HEK293 (cell line): ENCODE results near the gene EPHX1.

Experiments used
- EGR2 ChIP-seq: fragments of 450-650 bp; formaldehyde crosslinking; IDR thresholded peaks from 2 replicates; pipeline ENCODE4 v1.5.1; 2016; ENCODE audit warnings: low read depth, missing biosample characterization, missing genetic modification characterization
- KLF17 ChIP-seq: fragments of 450-650 bp; formaldehyde crosslinking; IDR thresholded peaks from 2 replicates; pipeline ENCODE4 v1.5.1; 2016; ENCODE audit warnings: missing biosample characterization, missing genetic modification characterization
- MEIS1 ChIP-seq: sonication (generic); formaldehyde crosslinking; IDR thresholded peaks from 2 replicates; pipeline ENCODE4 v1.8.1; 2022; ENCODE audit warnings: missing genetic modification reagents, mild to moderate bottlenecking, borderline replicate concordance
- OSR2 ChIP-seq: fragments of 450-650 bp; formaldehyde crosslinking; IDR thresholded peaks from 2 replicates; pipeline ENCODE4 v1.5.1; 2016; ENCODE audit warnings: missing biosample characterization, missing genetic modification characterization
- SP2 ChIP-seq: fragments of 450-650 bp; formaldehyde crosslinking; IDR thresholded peaks from 2 replicates; pipeline ENCODE4 v1.5.1; 2016; ENCODE audit warnings: missing biosample characterization, missing genetic modification characterization
- TRIM28 ChIP-seq: IDR thresholded peaks from 2 replicates; pipeline ENCODE4 v1.6.1; 2011; ENCODE audit warnings: low read length, control low read depth, borderline replicate concordance
- ZBTB20 ChIP-seq: fragments of 450-650 bp; formaldehyde crosslinking; IDR thresholded peaks from 2 replicates; pipeline ENCODE4 v1.5.1; 2016; ENCODE audit warnings: missing biosample characterization, missing genetic modification characterization
- ZBTB21 ChIP-seq: fragments of 450-650 bp; formaldehyde crosslinking; IDR thresholded peaks from 2 replicates; pipeline ENCODE4 v1.5.1; 2017; ENCODE audit warnings: missing biosample characterization, missing genetic modification characterization
- ZIC2 ChIP-seq: fragments of 450-650 bp; formaldehyde crosslinking; IDR thresholded peaks from 2 replicates; pipeline ENCODE4 v1.5.1; 2016; ENCODE audit warnings: missing biosample characterization, missing genetic modification characterization
- ZNF112 ChIP-seq: fragments of 450-650 bp; formaldehyde crosslinking; IDR thresholded peaks from 2 replicates; pipeline ENCODE4 v1.5.0; 2017; ENCODE audit warnings: missing biosample characterization, missing genetic modification characterization
- ZNF18 ChIP-seq: fragments of 450-650 bp; formaldehyde crosslinking; IDR thresholded peaks from 2 replicates; pipeline ENCODE4 v1.5.1; 2016; ENCODE audit warnings: missing biosample characterization, missing genetic modification characterization
- ZNF214 ChIP-seq: fragments of 450-650 bp; formaldehyde crosslinking; IDR thresholded peaks from 2 replicates; pipeline ENCODE4 v1.5.1; 2017; ENCODE audit warnings: missing biosample characterization, mild to moderate bottlenecking, missing genetic modification characterization, borderline replicate concordance
- ZNF223 ChIP-seq: fragments of 450-650 bp; formaldehyde crosslinking; IDR thresholded peaks from 2 replicates; pipeline ENCODE4 v1.5.1; 2016; ENCODE audit warnings: missing biosample characterization, missing genetic modification characterization
- ZNF302 ChIP-seq: fragments of 450-650 bp; formaldehyde crosslinking; IDR thresholded peaks from 2 replicates; pipeline ENCODE4 v1.5.1; 2016; ENCODE audit warnings: missing biosample characterization, missing genetic modification characterization, low read depth
- ZNF341 ChIP-seq: fragments of 450-650 bp; formaldehyde crosslinking; IDR thresholded peaks from 2 replicates; pipeline ENCODE4; 2016; ENCODE audit warnings: low read depth, missing biosample characterization, missing genetic modification characterization
- ZNF350 ChIP-seq: fragments of 450-650 bp; formaldehyde crosslinking; IDR thresholded peaks from 2 replicates; pipeline ENCODE4 v1.5.0; 2017; ENCODE audit warnings: missing biosample characterization, mild to moderate bottlenecking, missing genetic modification characterization
- ZNF354C ChIP-seq: fragments of 450-650 bp; formaldehyde crosslinking; IDR thresholded peaks from 2 replicates; pipeline ENCODE4 v1.5.1; 2016; ENCODE audit warnings: missing biosample characterization, missing genetic modification characterization, low read depth, borderline replicate concordance
- ZNF391 ChIP-seq: fragments of 450-650 bp; formaldehyde crosslinking; IDR thresholded peaks from 2 replicates; pipeline ENCODE4 v1.5.1; 2016; ENCODE audit warnings: low read depth, missing biosample characterization, missing genetic modification characterization, borderline replicate concordance
- ZNF426 ChIP-seq: fragments of 450-650 bp; formaldehyde crosslinking; IDR thresholded peaks from 2 replicates; pipeline ENCODE4 v1.5.1; 2017; ENCODE audit warnings: missing biosample characterization, missing genetic modification characterization, mild to moderate bottlenecking, inconsistent platforms, moderate library complexity
- ZNF488 ChIP-seq: fragments of 450-650 bp; formaldehyde crosslinking; IDR thresholded peaks from 2 replicates; pipeline ENCODE4 v1.5.1; 2016; ENCODE audit warnings: missing biosample characterization, missing genetic modification characterization
- ZNF514 ChIP-seq: fragments of 450-650 bp; formaldehyde crosslinking; IDR thresholded peaks from 2 replicates; pipeline ENCODE4 v1.5.1; 2016; ENCODE audit warnings: missing biosample characterization, missing genetic modification characterization
- ZNF596 ChIP-seq: fragments of 450-650 bp; IDR thresholded peaks from 2 replicates; pipeline ENCODE4 v1.5.0; 2018; ENCODE audit warnings: missing biosample characterization, mild to moderate bottlenecking, missing genetic modification characterization, moderate library complexity
- ZNF610 ChIP-seq: fragments of 450-650 bp; formaldehyde crosslinking; IDR thresholded peaks from 2 replicates; pipeline ENCODE4 v1.5.1; 2016; ENCODE audit warnings: missing biosample characterization, missing genetic modification characterization, borderline replicate concordance
- ZNF624 ChIP-seq: fragments of 450-650 bp; formaldehyde crosslinking; IDR thresholded peaks from 2 replicates; pipeline ENCODE4 v1.5.1; 2017; ENCODE audit warnings: missing biosample characterization, missing genetic modification characterization
- ZNF768 ChIP-seq: fragments of 450-650 bp; formaldehyde crosslinking; IDR thresholded peaks from 2 replicates; pipeline ENCODE4 v1.5.1; 2018; ENCODE audit warnings: missing biosample characterization, mild to moderate bottlenecking, missing genetic modification characterization
- ZNF777 ChIP-seq: fragments of 450-650 bp; formaldehyde crosslinking; IDR thresholded peaks from 2 replicates; pipeline ENCODE4 v1.5.1; 2017; ENCODE audit warnings: missing biosample characterization, missing genetic modification characterization, borderline replicate concordance
- ZNF792 ChIP-seq: fragments of 450-650 bp; formaldehyde crosslinking; IDR thresholded peaks from 2 replicates; pipeline ENCODE4 v1.5.1; 2016; ENCODE audit warnings: missing biosample characterization, missing genetic modification characterization
- ZNF837 ChIP-seq: fragments of 450-650 bp; formaldehyde crosslinking; IDR thresholded peaks from 2 replicates; pipeline ENCODE4 v1.5.1; 2016; ENCODE audit warnings: missing biosample characterization, missing genetic modification characterization
- TF ChIP-seq, protein P1 (sequence below): fragments of 450-650 bp; formaldehyde crosslinking; IDR thresholded peaks from 2 replicates; pipeline ENCODE4 v1.5.1; 2016; ENCODE audit warnings: missing biosample characterization, missing genetic modification characterization
- TF ChIP-seq, protein P2 (sequence below): fragments of 450-650 bp; formaldehyde crosslinking; IDR thresholded peaks from 2 replicates; pipeline ENCODE4 v1.5.1; 2016; ENCODE audit warnings: missing biosample characterization, missing genetic modification characterization
- TF ChIP-seq, protein P3 (sequence below): IDR thresholded peaks from 2 replicates; pipeline ENCODE4 v1.6.1; 2011; ENCODE audit warnings: mild to moderate bottlenecking, low read depth, low read length, borderline replicate concordance

Gene EPHX1

GRCh38 chr1:225777583-225778336 lies 32.2 kb upstream of the EPHX1 start, which contains the start of gene SRP9 (continued):
- TF ChIP-seq ZNF777 (tag by site-specific recombination) (no peak), ZNF341 (tag by site-specific recombination) (peak; percentile 90), ZNF768 (tag by site-specific recombination) (no peak; the same call in 1 of the 2 replicates), EGR2 (tag by site-specific recombination) (peak; percentile 89), ZNF488 (tag by site-specific recombination) (no peak), ZNF350 (no peak), OSR2 (tag by site-specific recombination) (peak; percentile 76), ZNF596 (tag by site-specific recombination) (no peak), ZNF837 (tag by site-specific recombination) (no peak), ZNF624 (tag by site-specific recombination) (peak; percentile 81; the same call in 1 of the 2 replicates), ZNF223 (tag by site-specific recombination) (no peak), TRIM28 (peak; percentile 90; the same call in 1 of the 2 replicates), ZNF112 (tag by site-specific recombination) (no peak), ZBTB21 (tag by site-specific recombination) (peak; percentile 55; the same call in 1 of the 2 replicates), ZNF18 (tag by site-specific recombination) (0 out of 2 replicates have a peak, but pooled peaks have one; percentile 55), ZIC2 (tag by site-specific recombination) (no peak; the same call in 1 of the 2 replicates), MEIS1 (no peak), ZNF214 (tag by site-specific recombination) (no peak), ZNF610 (tag by site-specific recombination) (peak; percentile 62), KLF17 (tag by site-specific recombination) (peak; percentile 77), ZNF792 (tag by site-specific recombination) (no peak; the same call in 1 of the 2 replicates), ZNF354C (tag by site-specific recombination) (no peak), ZNF514 (tag by site-specific recombination) (no peak), ZNF302 (no peak), ZNF426 (tag by site-specific recombination) (no peak), SP2 (tag by site-specific recombination) (peak; percentile 97), ZNF391 (tag by site-specific recombination) (peak; percentile 88; the same call in 1 of the 2 replicates), ZBTB20 (peak; percentile 77; the same call in 1 of the 2 replicates)
- TF ChIP-seq, protein P1, sequence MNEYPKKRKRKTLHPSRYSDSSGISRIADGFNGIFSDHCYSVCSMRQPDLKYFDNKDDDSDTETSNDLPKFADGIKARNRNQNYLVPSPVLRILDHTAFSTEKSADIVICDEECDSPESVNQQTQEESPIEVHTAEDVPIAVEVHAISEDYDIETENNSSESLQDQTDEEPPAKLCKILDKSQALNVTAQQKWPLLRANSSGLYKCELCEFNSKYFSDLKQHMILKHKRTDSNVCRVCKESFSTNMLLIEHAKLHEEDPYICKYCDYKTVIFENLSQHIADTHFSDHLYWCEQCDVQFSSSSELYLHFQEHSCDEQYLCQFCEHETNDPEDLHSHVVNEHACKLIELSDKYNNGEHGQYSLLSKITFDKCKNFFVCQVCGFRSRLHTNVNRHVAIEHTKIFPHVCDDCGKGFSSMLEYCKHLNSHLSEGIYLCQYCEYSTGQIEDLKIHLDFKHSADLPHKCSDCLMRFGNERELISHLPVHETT (tag by site-specific recombination) = peak; percentile 64; the same call in 1 of the 2 replicates
- TF ChIP-seq, protein P2, sequence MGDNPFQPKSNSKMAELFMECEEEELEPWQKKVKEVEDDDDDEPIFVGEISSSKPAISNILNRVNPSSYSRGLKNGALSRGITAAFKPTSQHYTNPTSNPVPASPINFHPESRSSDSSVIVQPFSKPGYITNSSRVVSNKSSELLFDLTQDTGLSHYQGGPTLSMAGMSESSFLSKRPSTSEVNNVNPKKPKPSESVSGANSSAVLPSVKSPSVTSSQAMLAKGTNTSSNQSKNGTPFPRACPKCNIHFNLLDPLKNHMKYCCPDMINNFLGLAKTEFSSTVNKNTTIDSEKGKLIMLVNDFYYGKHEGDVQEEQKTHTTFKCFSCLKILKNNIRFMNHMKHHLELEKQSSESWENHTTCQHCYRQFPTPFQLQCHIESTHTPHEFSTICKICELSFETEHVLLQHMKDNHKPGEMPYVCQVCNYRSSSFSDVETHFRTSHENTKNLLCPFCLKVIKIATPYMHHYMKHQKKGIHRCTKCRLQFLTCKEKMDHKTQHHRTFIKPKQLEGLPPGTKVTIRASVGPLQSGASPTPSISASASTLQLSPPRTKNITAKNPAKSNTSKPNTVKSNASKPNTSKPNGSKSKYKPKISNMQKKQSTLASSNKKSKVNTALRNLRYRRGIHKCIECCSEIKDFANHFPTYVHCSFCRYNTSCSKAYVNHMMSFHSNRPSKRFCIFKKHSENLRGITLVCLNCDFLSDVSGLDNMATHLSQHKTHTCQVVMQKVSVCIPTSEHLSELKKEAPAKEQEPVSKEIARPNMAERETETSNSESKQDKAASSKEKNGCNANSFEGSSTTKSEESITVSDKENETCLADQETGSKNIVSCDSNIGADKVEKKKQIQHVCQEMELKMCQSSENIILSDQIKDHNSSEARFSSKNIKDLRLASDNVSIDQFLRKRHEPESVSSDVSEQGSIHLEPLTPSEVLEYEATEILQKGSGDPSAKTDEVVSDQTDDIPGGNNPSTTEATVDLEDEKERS (tag by site-specific recombination) = peak; percentile 43; the same call in 1 of the 2 replicates
- TF ChIP-seq, protein P3, sequence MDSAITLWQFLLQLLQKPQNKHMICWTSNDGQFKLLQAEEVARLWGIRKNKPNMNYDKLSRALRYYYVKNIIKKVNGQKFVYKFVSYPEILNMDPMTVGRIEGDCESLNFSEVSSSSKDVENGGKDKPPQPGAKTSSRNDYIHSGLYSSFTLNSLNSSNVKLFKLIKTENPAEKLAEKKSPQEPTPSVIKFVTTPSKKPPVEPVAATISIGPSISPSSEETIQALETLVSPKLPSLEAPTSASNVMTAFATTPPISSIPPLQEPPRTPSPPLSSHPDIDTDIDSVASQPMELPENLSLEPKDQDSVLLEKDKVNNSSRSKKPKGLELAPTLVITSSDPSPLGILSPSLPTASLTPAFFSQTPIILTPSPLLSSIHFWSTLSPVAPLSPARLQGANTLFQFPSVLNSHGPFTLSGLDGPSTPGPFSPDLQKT = no peak
